Activated T-cell treated with anti-CD3 and anti-CD28 coated beads for 24 hours (primary cell): ENCODE measurements around the gene SH3YL1.
A peak's percentile ranks its signal among the peaks of the same experiment; 100 is the strongest.
"Not testable (repeated sequence)": the region's sequence is repeated elsewhere in the genome, so short reads cannot be mapped to it uniquely, and the experiment has no call there.

Experiments used
- DNase-seq: peaks from one replicate; pipeline ENCODE4 v3.0.0-alpha.2; 2020; ENCODE audit warnings: low read depth

The SH3YL1 gene

GRCh38 chr2:179886-180285 is 83.9 kb downstream of the SH3YL1 start:
- DNase-seq = no peak

- DNase-seq = no peak
Observed at GRCh38 chr2:177733-178132, 86.1 kb downstream of the SH3YL1 start.

- no peak for DNase-seq
Observed at GRCh38 chr2:176917-177316, 86.9 kb downstream of the SH3YL1 start.

GRCh38 chr2:175880-176820 is 87.7 kb downstream of the SH3YL1 start:
- DNase-seq = peak; percentile 29

- DNase-seq = no peak
Observed at GRCh38 chr2:175161-175786, 88.6 kb downstream of the SH3YL1 start.

GRCh38 chr2:172120-172519 is 91.7 kb downstream of the SH3YL1 start:
- not testable (repeated sequence) for DNase-seq

GRCh38 chr2:169741-170140 is 94.1 kb downstream of the SH3YL1 start:
- no peak for DNase-seq
